GM10266 (cell line): ENCODE measurements around the gene SMIM33.

ENCODE experiments used
- DNase-seq: peaks from one replicate; pipeline ENCODE4 v3.0.0; 2012; ENCODE audit errors: extremely low spot score
- TF ChIP-seq, protein P1 (sequence below): IDR thresholded peaks from 2 replicates; pipeline ENCODE4 v1.5.1; 2012; ENCODE audit warnings: mild to moderate bottlenecking, low read depth; ENCODE audit not compliant: control insufficient read depth, insufficient read depth; ENCODE audit errors: missing control alignments

Gene SMIM33

GRCh38 chr5:139458580-139459407, 12.0 kb upstream of the SMIM33 start:
- DNase-seq, result peak; percentile 64
- TF ChIP-seq, protein P1, sequence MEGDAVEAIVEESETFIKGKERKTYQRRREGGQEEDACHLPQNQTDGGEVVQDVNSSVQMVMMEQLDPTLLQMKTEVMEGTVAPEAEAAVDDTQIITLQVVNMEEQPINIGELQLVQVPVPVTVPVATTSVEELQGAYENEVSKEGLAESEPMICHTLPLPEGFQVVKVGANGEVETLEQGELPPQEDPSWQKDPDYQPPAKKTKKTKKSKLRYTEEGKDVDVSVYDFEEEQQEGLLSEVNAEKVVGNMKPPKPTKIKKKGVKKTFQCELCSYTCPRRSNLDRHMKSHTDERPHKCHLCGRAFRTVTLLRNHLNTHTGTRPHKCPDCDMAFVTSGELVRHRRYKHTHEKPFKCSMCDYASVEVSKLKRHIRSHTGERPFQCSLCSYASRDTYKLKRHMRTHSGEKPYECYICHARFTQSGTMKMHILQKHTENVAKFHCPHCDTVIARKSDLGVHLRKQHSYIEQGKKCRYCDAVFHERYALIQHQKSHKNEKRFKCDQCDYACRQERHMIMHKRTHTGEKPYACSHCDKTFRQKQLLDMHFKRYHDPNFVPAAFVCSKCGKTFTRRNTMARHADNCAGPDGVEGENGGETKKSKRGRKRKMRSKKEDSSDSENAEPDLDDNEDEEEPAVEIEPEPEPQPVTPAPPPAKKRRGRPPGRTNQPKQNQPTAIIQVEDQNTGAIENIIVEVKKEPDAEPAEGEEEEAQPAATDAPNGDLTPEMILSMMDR, result no peak

DNA sequence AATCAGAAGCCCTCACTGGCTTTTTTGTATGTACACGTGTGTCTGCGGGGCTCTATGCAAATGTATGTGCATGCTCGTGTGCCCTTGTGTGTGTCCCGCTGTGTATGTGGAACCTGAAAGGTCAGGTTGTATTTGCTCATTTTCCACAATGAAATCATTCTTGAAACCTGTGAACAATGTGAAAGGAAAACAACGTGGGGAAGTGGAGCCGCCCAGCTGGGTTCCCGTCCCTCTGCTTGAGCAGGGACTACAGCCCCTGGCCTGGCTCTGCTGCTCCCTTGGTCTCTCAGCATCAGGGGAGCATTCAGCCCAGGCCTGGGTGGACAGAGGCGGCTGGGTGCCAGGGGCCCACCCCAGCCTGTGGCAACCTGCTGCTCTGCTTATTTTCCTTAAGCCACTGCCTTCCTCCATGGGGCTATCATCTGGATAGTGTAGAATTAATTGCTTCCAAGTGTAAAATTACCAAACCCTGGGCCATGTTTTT, 11.3 kb upstream of the SMIM33 start:
- peak; percentile 46 for DNase-seq

GRCh38 chr5:139460455-139460854, 10.3 kb upstream of the SMIM33 start:
- DNase-seq, result no peak
- TF ChIP-seq, protein P1, result no peak

More for the DNA sequence above, 11.3 kb upstream of the SMIM33 start:
- TF ChIP-seq, protein P1, result no peak

GRCh38 chr5:139461176-139461575, 9.6 kb upstream of the SMIM33 start:
- TF ChIP-seq, protein P1, result no peak
- no peak for DNase-seq

GRCh38 chr5:139461698-139462097, 9.1 kb upstream of the SMIM33 start:
- no peak for DNase-seq
- TF ChIP-seq, protein P1, result no peak

DNA sequence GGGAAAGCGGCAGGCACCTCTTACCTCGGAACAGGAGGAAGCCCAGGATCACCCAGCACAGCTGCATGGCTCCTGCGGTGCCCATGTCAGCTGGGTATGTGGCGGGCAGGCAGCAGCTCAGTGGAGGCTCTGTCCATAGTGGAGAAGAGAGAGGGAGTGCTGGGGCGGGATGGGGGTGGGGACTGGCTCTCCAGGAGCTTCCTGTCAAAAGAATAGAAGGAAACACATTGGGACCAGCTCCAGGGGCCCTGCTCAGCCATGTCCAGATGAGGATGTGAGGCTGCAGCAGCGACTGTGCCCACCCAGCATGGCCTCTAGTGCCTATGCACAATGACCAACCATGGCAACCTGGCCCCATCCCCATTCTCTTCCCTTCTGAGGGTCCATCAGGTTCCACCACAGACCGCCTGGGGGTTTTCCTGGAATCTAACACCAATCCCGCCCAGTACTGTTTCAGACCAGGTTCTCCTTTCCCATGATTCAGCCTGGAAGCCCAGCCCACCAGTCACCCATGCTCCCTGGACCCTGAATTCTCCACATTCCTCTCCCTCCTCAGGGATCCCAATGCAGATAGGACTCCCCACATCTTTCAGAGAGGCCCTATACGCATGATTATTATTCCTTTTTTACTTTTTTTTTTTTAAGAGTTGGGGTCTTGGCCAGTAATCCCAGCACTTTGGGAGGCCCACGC, 8.1 kb upstream of the SMIM33 start, which contains the start of gene ECSCR:
ECSCR (minus strand) TSS at position 158 of the 691 bp plus-strand sequence; CDS start at position 85, 73 bp downstream.
- DNase-seq, result no peak
- TF ChIP-seq, protein P1, result no peak
